Measurements from ENCODE around the gene DGLUCY.

GRCh38 chr14:91171291-91171690, 57.4 kb downstream of the DGLUCY start:
- TF ChIP-seq SP1 (IDR thresholded peaks at IDR 0.05) (no peak), TAF1 (conservative IDR thresholded peaks at IDR 0.05) (no peak), REST (IDR thresholded peaks at IDR 0.05) (no peak), GABPA (IDR thresholded peaks at IDR 0.05 in 1 of 2, conservative IDR thresholded peaks at IDR 0.05 in 1 of 2) (no peak), HNF4A (conservative IDR thresholded peaks at IDR 0.05) (no peak), EGR1 (IDR thresholded peaks at IDR 0.05; ENCODE audit: low read depth in 2 of 2) (no peak), ZBTB33 (IDR thresholded peaks at IDR 0.05) (no peak), MAX (IDR thresholded peaks at IDR 0.05) (no peak)
- TF ChIP-seq, protein P1, sequence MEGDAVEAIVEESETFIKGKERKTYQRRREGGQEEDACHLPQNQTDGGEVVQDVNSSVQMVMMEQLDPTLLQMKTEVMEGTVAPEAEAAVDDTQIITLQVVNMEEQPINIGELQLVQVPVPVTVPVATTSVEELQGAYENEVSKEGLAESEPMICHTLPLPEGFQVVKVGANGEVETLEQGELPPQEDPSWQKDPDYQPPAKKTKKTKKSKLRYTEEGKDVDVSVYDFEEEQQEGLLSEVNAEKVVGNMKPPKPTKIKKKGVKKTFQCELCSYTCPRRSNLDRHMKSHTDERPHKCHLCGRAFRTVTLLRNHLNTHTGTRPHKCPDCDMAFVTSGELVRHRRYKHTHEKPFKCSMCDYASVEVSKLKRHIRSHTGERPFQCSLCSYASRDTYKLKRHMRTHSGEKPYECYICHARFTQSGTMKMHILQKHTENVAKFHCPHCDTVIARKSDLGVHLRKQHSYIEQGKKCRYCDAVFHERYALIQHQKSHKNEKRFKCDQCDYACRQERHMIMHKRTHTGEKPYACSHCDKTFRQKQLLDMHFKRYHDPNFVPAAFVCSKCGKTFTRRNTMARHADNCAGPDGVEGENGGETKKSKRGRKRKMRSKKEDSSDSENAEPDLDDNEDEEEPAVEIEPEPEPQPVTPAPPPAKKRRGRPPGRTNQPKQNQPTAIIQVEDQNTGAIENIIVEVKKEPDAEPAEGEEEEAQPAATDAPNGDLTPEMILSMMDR (IDR thresholded peaks at IDR 0.05; ENCODE audit: low read depth, low read length, missing input control) = no peak
- TF ChIP-seq, protein P2, sequence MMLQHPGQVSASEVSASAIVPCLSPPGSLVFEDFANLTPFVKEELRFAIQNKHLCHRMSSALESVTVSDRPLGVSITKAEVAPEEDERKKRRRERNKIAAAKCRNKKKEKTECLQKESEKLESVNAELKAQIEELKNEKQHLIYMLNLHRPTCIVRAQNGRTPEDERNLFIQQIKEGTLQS (IDR thresholded peaks at IDR 0.05) = no peak

All from liver (tissue), 3 donors.